SJSA1 (cell line): ENCODE data around the gene CADM1. TPM values are rescaled to one million over a fixed set of nuclear protein-coding genes. Genes with fewer than 3 reads are reported as not detected.

Source experiments
- DNase-seq, 2 experiments: peaks; one replicate each; pipeline ENCODE4 v3.0.0-alpha.2; 2015 to 2020; ENCODE audit warnings: low spot score in 2 of 2, low read depth in 1 of 2
- H3K27ac ChIP-seq: fragments of 250-450 bp; sonication (Bioruptor Pico); 2 replicates; pipeline ENCODE4 v1.5.1; 2020; ENCODE audit warnings: mild to moderate bottlenecking, moderate library complexity
- H3K27me3 ChIP-seq: fragments of 250-450 bp; sonication (Bioruptor Pico); replicated peaks from 2 replicates; pipeline ENCODE4 v1.5.1; 2020; ENCODE audit warnings: mild to moderate bottlenecking, moderate library complexity
- H3K36me3 ChIP-seq: fragments of 250-450 bp; sonication (Bioruptor Pico); 2 replicates; pipeline ENCODE4 v1.5.1; 2020; ENCODE audit warnings: mild to moderate bottlenecking
- H3K4me1 ChIP-seq: fragments of 250-450 bp; sonication (Bioruptor Pico); replicated peaks from 2 replicates; pipeline ENCODE4 v1.6.1; 2021; ENCODE audit warnings: mild to moderate bottlenecking
- H3K4me3 ChIP-seq: fragments of 250-450 bp; sonication (Bioruptor Pico); 2 replicates; pipeline ENCODE4 v1.5.1; 2020; ENCODE audit warnings: mild to moderate bottlenecking
- H3K9me3 ChIP-seq: fragments of 250-450 bp; sonication (Bioruptor Pico); replicated peaks from 2 replicates; pipeline ENCODE4 v1.5.1; 2020; ENCODE audit warnings: mild to moderate bottlenecking
- total RNA-seq: library from RNA; depleted of rRNA; stranded (reverse); fragments of >200 nt; shearing (Covaris generic); gene quantifications from 2 replicates; pipeline ENCODE4 v1.2.3, GENCODE V29; 2014

CADM1 gene
- total RNA-seq, 1 experiment from 2014 or later, result 3.2 TPM

- Histone ChIP-seq H3K27ac (no peak overlapping the region), H3K27me3 (no peaks in the 10 kb centered on the region), H3K4me3 (no peak overlapping the region), H3K9me3 (no peaks in the 10 kb centered on the region), H3K4me1 (no peaks in the 10 kb centered on the region), H3K36me3 (no peaks in the 10 kb centered on the region)
- DNase-seq, result peak in 1 of 2 experiments; percentile 10
These were observed 333.9 kb downstream of the CADM1 start for GRCh38 chr11:115170133-115170815.

DNA sequence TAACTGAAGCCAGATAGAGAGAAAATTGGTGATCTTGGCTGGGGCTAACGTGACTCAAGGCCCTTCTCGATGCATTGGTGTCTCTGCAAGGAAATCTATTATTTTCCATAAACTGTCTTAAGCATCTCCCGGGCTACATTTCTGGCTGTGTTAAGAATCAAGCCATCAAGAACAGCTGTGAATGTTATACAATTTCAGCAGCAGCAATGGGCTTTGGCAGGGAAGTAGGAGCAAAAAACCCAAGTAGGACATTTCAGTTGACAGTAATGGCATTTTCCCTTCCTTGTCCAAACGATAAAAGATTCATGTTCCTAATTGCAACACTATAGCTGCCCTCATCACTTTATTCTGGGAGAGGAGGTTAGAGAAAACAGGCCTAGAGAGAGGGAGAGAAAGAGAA is 335.0 kb downstream of the CADM1 start:
- DNase-seq, result no peak
- H3K27ac ChIP-seq, result no peak overlapping the region

GRCh38 chr11:115168686-115169085 is 335.5 kb downstream of the CADM1 start:
- H3K27ac ChIP-seq, result no peak overlapping the region
- no peaks in the 10 kb centered on the region for H3K4me1 ChIP-seq
- H3K4me3 ChIP-seq, result no peak overlapping the region
- no peaks in the 10 kb centered on the region for H3K36me3 ChIP-seq
- no peaks in the 10 kb centered on the region for H3K27me3 ChIP-seq
- no peak for DNase-seq
- H3K9me3 ChIP-seq, result no peaks in the 10 kb centered on the region

More for the DNA sequence above, 335.0 kb downstream of the CADM1 start:
- H3K4me1 ChIP-seq, result no peaks in the 10 kb centered on the region
- no peaks in the 10 kb centered on the region for H3K27me3 ChIP-seq
- no peaks in the 10 kb centered on the region for H3K36me3 ChIP-seq
- no peaks in the 10 kb centered on the region for H3K9me3 ChIP-seq
- H3K4me3 ChIP-seq, result no peak overlapping the region

DNA sequence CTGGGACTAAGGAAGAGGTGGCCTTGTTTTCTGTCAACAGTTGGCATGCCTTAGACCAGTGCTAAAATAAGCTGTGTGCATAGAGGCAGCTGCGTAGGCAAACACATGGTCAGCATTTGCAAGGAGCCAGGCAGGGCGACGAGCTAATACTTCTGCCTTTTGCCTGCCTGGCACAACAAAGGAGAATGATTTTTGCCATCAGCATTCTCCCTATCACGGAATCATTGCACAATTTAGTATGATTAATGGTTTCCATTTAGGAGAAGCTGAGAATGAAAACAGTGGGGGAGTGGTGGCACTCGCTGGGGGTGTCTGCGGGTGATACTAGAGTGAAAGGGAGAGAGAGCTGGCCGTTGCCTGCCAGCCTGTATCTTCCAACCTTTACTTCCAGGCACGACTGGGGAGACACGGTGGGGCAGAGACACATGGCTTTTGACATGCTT is 336.0 kb downstream of the CADM1 start:
- Histone ChIP-seq H3K36me3 (no peaks in the 10 kb centered on the region), H3K9me3 (no peaks in the 10 kb centered on the region), H3K27me3 (no peaks in the 10 kb centered on the region), H3K27ac (no peak overlapping the region), H3K4me1 (no peaks in the 10 kb centered on the region), H3K4me3 (no peak overlapping the region)
- no peak for DNase-seq

GRCh38 chr11:115167456-115167855 is 336.8 kb downstream of the CADM1 start:
- Histone ChIP-seq H3K4me3 (no peak overlapping the region), H3K4me1 (no peaks in the 10 kb centered on the region), H3K9me3 (no peaks in the 10 kb centered on the region), H3K27me3 (no peaks in the 10 kb centered on the region), H3K27ac (no peak overlapping the region), H3K36me3 (no peaks in the 10 kb centered on the region)
- DNase-seq, result no peak

DNA sequence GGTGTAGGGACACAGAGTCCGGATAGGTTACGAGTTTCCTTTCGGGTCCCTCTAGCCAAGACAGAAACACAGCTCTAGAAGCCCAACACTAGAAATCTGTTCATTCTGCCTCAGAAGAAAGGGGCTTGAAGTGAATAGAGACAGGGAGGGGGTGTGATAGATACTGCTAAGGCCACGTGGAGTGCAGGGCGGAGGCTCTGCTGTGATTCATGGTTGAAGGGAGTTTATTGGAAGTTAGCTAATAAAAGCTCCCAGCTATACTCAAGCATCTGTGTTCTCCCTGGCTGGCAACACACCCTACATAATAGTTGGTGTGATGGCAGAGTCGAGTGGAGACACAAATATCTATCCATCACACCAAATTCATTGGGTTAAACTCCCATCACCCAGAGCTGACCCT is 337.4 kb downstream of the CADM1 start:
- no peak for DNase-seq

DNA sequence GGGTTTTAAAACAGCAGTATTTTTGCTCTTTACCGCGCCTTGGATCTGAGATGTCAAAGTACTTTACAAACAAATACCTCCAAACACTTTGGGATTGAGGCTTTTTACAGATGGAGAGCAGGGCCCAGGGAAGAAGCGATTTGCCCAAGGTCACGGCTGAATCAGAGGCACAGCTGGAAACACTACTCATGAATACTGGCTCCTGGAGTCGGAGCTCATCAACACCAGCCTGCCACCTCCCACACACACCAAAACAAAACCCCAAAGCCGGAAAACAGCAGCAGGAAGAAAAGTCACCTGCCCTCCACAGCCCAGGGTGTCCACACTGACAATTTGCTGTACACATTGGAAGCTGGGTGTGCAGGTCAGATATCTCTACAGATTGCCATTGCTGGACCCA is 339.4 kb downstream of the CADM1 start:
- Histone ChIP-seq H3K4me1 (no peaks in the 10 kb centered on the region), H3K4me3 (no peak overlapping the region), H3K27ac (no peak overlapping the region), H3K9me3 (no peaks in the 10 kb centered on the region), H3K36me3 (no peaks in the 10 kb centered on the region), H3K27me3 (no peaks in the 10 kb centered on the region)
- no peak for DNase-seq

More for the DNA sequence above, 337.4 kb downstream of the CADM1 start:
- Histone ChIP-seq H3K9me3 (no peaks in the 10 kb centered on the region), H3K27me3 (no peaks in the 10 kb centered on the region), H3K4me1 (no peaks in the 10 kb centered on the region), H3K36me3 (no peaks in the 10 kb centered on the region), H3K27ac (no peak overlapping the region), H3K4me3 (no peak overlapping the region)

DNA sequence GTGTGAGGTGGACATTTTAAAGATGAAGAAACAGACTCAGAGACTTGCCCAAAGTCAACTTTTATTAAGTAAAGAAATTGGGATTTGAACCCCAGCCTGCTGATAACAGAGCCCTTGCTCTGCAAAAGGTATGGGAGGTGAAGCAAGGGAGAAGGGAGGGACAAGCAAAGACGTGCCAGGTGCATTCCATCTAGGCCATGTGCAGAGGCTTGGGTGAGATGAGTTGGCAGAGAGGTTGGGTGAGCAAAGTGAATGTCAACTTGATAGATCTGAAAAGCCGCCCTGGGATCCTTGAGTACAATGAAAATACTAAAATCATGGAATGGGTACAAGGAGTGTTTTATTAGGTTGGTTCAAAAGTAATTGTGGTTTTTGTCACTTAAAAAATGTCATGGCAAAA is 341.3 kb downstream of the CADM1 start:
- no peaks in the 10 kb centered on the region for H3K4me1 ChIP-seq
- H3K4me3 ChIP-seq, result no peak overlapping the region
- H3K9me3 ChIP-seq, result no peaks in the 10 kb centered on the region
- DNase-seq, result no peak
- no peak overlapping the region for H3K27ac ChIP-seq
- H3K27me3 ChIP-seq, result no peaks in the 10 kb centered on the region
- no peaks in the 10 kb centered on the region for H3K36me3 ChIP-seq

- H3K27ac ChIP-seq, result no peak overlapping the region
- H3K4me1 ChIP-seq, result no peaks in the 10 kb centered on the region
- no peak for DNase-seq
- no peaks in the 10 kb centered on the region for H3K36me3 ChIP-seq
- H3K4me3 ChIP-seq, result no peak overlapping the region
- H3K27me3 ChIP-seq, result no peaks in the 10 kb centered on the region
- no peaks in the 10 kb centered on the region for H3K9me3 ChIP-seq
These were observed 342.3 kb downstream of the CADM1 start for GRCh38 chr11:115161876-115162275.

DNA sequence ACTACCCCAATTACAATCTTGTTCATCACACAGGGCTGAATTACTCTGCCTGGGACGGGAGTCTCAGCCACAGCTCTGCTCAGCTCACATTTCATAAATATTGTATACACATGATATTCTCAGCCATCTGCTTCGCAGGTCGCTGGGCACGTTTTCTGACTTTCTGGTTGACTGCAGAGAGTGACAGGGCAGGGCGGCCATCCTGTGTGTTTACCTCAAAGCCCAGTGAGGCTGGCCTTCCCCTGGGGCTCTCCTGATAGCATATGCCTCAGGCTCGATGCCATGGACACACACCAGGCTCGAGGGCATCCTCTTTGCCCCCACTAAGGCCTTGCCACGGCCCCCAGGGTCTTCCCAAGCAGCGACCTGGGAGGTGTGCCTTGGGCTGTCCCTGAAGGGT is 345.0 kb downstream of the CADM1 start:
- no peaks in the 10 kb centered on the region for H3K9me3 ChIP-seq

GRCh38 chr11:115158053-115158452 is 346.2 kb downstream of the CADM1 start:
- H3K36me3 ChIP-seq, result no peaks in the 10 kb centered on the region
- no peak overlapping the region for H3K4me3 ChIP-seq
- H3K9me3 ChIP-seq, result no peaks in the 10 kb centered on the region
- no peak for DNase-seq
- no peak overlapping the region for H3K27ac ChIP-seq
- H3K4me1 ChIP-seq, result no peaks in the 10 kb centered on the region
- no peaks in the 10 kb centered on the region for H3K27me3 ChIP-seq

More for the DNA sequence above, 345.0 kb downstream of the CADM1 start:
- H3K36me3 ChIP-seq, result no peaks in the 10 kb centered on the region
- no peak overlapping the region for H3K27ac ChIP-seq
- H3K4me1 ChIP-seq, result no peaks in the 10 kb centered on the region
- H3K4me3 ChIP-seq, result no peak overlapping the region
- no peaks in the 10 kb centered on the region for H3K27me3 ChIP-seq
- no peak for DNase-seq

GRCh38 chr11:115157247-115157646 is 347.0 kb downstream of the CADM1 start:
- no peaks in the 10 kb centered on the region for H3K9me3 ChIP-seq
- no peak overlapping the region for H3K4me3 ChIP-seq
- no peak for DNase-seq
- H3K4me1 ChIP-seq, result no peaks in the 10 kb centered on the region
- no peaks in the 10 kb centered on the region for H3K36me3 ChIP-seq
- H3K27me3 ChIP-seq, result no peaks in the 10 kb centered on the region
- H3K27ac ChIP-seq, result no peak overlapping the region

DNA sequence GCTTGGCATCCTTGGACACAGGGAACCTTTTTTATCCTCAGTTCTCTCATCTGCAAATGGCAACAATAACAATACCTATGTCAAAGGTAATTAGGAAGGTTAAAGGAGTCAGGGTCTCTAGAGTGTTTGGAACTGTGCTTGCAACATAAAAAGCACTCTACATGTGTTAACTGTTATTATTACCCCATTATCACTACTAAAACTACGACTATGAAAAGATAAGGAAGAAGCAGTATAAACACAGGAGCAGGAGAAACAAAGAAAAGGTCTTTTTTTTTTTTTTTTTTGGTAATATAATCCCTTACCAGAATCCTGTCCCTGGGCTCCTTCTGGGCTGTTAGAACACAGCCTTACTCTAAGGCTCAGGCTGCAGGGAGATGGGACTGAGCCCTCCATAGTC is 348.2 kb downstream of the CADM1 start:
- Histone ChIP-seq H3K9me3 (no peaks in the 10 kb centered on the region), H3K36me3 (no peaks in the 10 kb centered on the region), H3K27ac (no peak overlapping the region), H3K4me3 (no peak overlapping the region), H3K4me1 (no peaks in the 10 kb centered on the region), H3K27me3 (no peaks in the 10 kb centered on the region)
- DNase-seq, result no peak

DNA sequence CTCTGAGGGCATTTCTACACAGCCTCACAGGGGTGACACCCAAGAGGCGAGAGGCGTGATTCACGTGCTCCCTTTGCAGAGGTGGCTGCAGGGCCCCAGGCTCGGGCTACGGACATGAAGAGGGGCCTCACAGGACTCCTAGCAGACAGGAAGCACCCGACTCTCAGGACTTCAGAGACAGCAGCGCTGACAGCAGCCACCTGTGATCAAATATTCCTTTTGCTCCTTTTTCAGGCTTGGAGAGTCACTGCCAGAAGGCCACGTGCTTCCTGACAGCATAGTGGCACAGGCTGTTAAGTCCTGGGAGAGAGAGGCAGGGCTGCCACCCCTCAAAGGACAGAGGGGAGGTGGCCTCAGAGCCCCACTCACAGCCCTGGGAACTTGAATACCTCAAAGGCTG is 348.9 kb downstream of the CADM1 start:
- Histone ChIP-seq H3K27me3 (no peaks in the 10 kb centered on the region), H3K9me3 (no peaks in the 10 kb centered on the region), H3K27ac (no peak overlapping the region), H3K4me3 (no peak overlapping the region), H3K4me1 (no peaks in the 10 kb centered on the region), H3K36me3 (no peaks in the 10 kb centered on the region)
- no peak for DNase-seq

DNA sequence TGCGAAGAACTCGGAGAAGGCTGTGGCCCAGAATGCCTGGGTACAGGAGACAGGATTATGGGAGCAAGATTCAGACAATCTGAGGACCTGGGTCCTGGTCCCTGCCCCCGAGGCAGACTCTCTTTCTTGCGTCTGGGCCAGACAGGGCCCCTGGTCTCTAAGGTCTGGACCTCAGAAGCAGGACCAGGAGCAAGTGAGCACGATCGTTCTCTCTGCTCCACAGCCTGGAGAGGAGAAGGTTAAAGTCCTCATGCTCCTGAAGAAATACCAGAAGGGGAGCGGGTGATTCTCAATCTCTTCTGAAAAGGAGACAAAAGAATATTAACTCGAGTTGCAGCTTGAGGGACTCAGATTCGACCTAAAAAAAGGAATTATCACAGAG is 349.9 kb downstream of the CADM1 start:
- DNase-seq, result no peak
- no peaks in the 10 kb centered on the region for H3K27me3 ChIP-seq
- H3K9me3 ChIP-seq, result no peaks in the 10 kb centered on the region
- no peak overlapping the region for H3K27ac ChIP-seq
- H3K4me3 ChIP-seq, result no peak overlapping the region
- no peaks in the 10 kb centered on the region for H3K4me1 ChIP-seq
- no peaks in the 10 kb centered on the region for H3K36me3 ChIP-seq
